ENCODE results near the gene PTP4A1. TPM values are rescaled to one million over a fixed set of nuclear protein-coding genes. Genes with fewer than 3 reads are reported as not detected.

Gene PTP4A1
- polyA plus RNA-seq, 2 of the 4 experiments (the other 2 are of a cell fraction), result 166 to 220 TPM

DNA sequence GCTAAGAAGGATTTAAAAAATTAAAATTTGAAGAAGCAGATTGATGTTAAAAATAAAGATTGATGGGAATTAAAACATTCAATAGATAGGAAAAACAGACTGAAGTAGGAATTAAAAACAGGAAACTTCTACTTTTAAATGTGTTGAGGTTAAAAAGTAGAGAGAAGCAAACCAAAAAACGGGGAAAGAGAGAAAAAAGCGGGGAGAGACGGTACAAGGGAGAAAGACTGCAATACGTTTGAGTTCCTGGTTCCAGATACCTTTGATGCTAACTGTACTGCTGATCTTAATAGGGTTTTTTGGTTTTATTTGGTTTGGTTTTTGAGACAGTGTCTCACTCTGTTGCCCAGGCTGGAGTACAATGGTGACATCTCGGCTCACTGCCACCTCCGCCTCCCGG is 27.0 kb downstream of the PTP4A1 start (continued):
- TF ChIP-seq ZFP36 (IDR thresholded peaks at IDR 0.05; ENCODE audit: borderline replicate concordance, partially characterized antibody) (no peak), TFCP2L1 (CRISPR knock-in tag; IDR thresholded peaks at IDR 0.05) (no peak), SREBF2 (IDR thresholded peaks at IDR 0.05) (no peak), RFX5 (IDR thresholded peaks at IDR 0.05) (no peak), HOXA7 (CRISPR knock-in tag; IDR thresholded peaks at IDR 0.05) (no peak)
- TF ChIP-seq, protein P1, sequence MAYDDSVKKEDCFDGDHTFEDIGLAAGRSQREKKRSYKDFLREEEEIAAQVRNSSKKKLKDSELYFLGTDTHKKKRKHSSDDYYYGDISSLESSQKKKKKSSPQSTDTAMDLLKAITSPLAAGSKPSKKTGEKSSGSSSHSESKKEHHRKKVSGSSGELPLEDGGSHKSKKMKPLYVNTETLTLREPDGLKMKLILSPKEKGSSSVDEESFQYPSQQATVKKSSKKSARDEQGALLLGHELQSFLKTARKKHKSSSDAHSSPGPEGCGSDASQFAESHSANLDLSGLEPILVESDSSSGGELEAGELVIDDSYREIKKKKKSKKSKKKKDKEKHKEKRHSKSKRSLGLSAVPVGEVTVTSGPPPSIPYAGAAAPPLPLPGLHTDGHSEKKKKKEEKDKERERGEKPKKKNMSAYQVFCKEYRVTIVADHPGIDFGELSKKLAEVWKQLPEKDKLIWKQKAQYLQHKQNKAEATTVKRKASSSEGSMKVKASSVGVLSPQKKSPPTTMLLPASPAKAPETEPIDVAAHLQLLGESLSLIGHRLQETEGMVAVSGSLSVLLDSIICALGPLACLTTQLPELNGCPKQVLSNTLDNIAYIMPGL (CRISPR knock-in tag; IDR thresholded peaks at IDR 0.05; ENCODE audit: borderline replicate concordance), result no peak
- TF ChIP-seq, protein P2, sequence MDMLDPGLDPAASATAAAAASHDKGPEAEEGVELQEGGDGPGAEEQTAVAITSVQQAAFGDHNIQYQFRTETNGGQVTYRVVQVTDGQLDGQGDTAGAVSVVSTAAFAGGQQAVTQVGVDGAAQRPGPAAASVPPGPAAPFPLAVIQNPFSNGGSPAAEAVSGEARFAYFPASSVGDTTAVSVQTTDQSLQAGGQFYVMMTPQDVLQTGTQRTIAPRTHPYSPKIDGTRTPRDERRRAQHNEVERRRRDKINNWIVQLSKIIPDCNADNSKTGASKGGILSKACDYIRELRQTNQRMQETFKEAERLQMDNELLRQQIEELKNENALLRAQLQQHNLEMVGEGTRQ (IDR thresholded peaks at IDR 0.05), result no peak

DNA sequence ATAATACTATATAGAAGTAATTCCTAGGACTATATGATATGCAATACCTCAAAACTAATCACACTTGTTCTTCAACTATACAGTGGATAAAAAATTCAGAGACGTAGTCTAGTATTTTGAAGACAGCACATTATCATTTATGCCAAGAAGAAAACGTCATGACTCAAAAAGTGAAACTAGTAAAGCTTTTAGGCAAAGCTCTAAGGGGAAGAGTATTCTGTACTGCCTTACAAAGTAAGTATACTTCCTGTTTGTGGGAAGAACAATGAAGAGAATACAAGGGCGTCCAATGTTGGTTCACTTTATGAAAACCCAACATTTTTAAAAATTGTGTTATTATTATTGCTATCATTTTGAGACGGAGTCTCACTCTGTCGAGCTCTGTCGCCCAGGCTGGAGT is 27.9 kb downstream of the PTP4A1 start:
- no peak for ATAC-seq
- WGBS (ENCODE audit: missing lambda C conversion rate), result 69% methylated on average over 6 of the region's 6 CpGs
- no peak overlapping the region for H3K4me3 ChIP-seq
- no peak for FAIRE-seq
- H3K4me2 ChIP-seq, result no peak overlapping the region
- no peak for DNase-seq (ENCODE audit: low read depth in 1 of 2, low spot score in 1 of 2)
- H3K27ac ChIP-seq, result no peak overlapping the region
- peaks cover 10% of the 10 kb centered on the region; the same call in 2 of the 3 replicates for H3K4me1 ChIP-seq
- TF ChIP-seq, protein P3, sequence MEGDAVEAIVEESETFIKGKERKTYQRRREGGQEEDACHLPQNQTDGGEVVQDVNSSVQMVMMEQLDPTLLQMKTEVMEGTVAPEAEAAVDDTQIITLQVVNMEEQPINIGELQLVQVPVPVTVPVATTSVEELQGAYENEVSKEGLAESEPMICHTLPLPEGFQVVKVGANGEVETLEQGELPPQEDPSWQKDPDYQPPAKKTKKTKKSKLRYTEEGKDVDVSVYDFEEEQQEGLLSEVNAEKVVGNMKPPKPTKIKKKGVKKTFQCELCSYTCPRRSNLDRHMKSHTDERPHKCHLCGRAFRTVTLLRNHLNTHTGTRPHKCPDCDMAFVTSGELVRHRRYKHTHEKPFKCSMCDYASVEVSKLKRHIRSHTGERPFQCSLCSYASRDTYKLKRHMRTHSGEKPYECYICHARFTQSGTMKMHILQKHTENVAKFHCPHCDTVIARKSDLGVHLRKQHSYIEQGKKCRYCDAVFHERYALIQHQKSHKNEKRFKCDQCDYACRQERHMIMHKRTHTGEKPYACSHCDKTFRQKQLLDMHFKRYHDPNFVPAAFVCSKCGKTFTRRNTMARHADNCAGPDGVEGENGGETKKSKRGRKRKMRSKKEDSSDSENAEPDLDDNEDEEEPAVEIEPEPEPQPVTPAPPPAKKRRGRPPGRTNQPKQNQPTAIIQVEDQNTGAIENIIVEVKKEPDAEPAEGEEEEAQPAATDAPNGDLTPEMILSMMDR (IDR thresholded peaks at IDR 0.05), result no peak
- no peak for TF ChIP-seq RFX5 (IDR thresholded peaks at IDR 0.05)
- TF ChIP-seq ZC3H11A (IDR thresholded peaks at IDR 0.05), result no peak
- TF ChIP-seq KDM1A (IDR thresholded peaks at IDR 0.05; ENCODE audit: low read depth), result no peak
- TF ChIP-seq EHMT2 (IDR thresholded peaks at IDR 0.05; ENCODE audit: low read depth), result no peak
- CTCF ChIA-PET, result interaction anchor here (0.8 to 1.8 kb wide), 5 partner anchors 11 to 247 kb away, joined by 3 to 5 read pairs (median 3); no protein-coding TSS in a partner anchor
- H3K9me3 ChIP-seq, result no peaks in the 10 kb centered on the region
- POLR2A ChIA-PET, result no interaction called here

DNA sequence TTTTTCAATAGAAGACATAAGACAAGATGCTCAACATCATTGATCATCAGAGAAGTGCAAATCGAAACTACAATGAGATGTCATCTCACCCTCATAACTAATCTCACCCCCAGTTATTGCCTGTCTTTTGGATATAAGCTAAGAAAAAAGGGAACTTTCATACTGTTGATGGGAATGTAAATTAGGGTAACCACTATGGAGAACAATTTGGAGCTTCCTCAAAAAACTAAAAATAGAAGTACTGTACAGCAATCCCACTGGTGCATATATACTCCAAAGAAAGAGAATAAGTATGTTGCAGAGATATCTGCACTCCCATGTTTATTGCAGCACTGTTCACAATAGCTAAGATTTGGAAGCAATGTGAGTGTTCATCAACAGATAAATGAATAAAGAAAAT is 37.0 kb downstream of the PTP4A1 start:
- ATAC-seq, result no peak
- H3K4me1 ChIP-seq, result no peaks in the 10 kb centered on the region
- H3K9me3 ChIP-seq, result no peaks in the 10 kb centered on the region
- POLR2A ChIA-PET, result no interaction called here
- CTCF ChIA-PET, result interaction anchor here (1.0 to 2.1 kb wide), 2 partner anchors 11 to 35 kb away, joined by 4 to 6 read pairs; no protein-coding TSS in a partner anchor
- FAIRE-seq, result no peak
- no peak overlapping the region for H3K27ac ChIP-seq
- TF ChIP-seq RAD21 (conservative IDR thresholded peaks at IDR 0.05 in 1 of 2, IDR thresholded peaks at IDR 0.05 in 1 of 2), result no peak
- TF ChIP-seq CBX8 (IDR thresholded peaks at IDR 0.05), result no peak
- TF ChIP-seq RARB (CRISPR knock-in tag; IDR thresholded peaks at IDR 0.05), result no peak
- no peak for TF ChIP-seq HOXB13 (CRISPR knock-in tag; IDR thresholded peaks at IDR 0.05; ENCODE audit: low read depth)
- no peak overlapping the region for H3K4me2 ChIP-seq
- 86% methylated on average over 1 of the region's 1 CpG for WGBS (ENCODE audit: missing lambda C conversion rate)
- H3K4me3 ChIP-seq, result no peak overlapping the region
- DNase-seq (ENCODE audit: low read depth in 1 of 2, low spot score in 1 of 2), result no peak

DNA sequence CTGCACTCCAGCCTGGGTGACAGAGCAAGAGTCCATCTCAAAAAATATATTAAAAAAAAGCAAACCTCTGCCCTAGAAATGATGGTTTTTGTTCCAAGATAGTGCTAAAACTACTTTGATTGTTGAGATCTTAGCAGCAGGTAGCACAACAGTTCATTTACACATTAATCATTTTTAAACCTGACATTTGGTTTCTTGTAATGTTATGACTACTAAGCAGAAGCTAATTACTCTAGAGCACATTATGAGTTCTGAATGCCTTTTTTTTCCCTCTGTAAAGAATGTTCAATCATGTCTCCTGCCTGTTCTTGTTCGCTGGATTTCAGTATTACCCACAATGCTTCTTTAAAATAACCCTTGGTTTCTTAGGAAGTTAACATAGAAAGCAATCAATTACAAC is 38.7 kb downstream of the PTP4A1 start:
- CTCF ChIA-PET, result interaction anchor here (0.9 to 1.2 kb wide), 3 partner anchors 10 to 192 kb away, joined by 4 to 5 read pairs (median 4); no protein-coding TSS in a partner anchor
- Histone ChIP-seq H3K9me3 (no peaks in the 10 kb centered on the region), H3K4me1 (no peaks in the 10 kb centered on the region), H3K4me2 (no peak overlapping the region), H3K27ac (no peak overlapping the region), H3K4me3 (no peak overlapping the region)
- POLR2A ChIA-PET, result no interaction called here
- 75% methylated on average over 1 of the region's 1 CpG for WGBS (ENCODE audit: missing lambda C conversion rate)
- TF ChIP-seq RARB (CRISPR knock-in tag; IDR thresholded peaks at IDR 0.05) (no peak), MAZ (IDR thresholded peaks at IDR 0.05; ENCODE audit: borderline replicate concordance, low read depth, low read length) (no peak), BHLHE40 (IDR thresholded peaks at IDR 0.05; ENCODE audit: low read depth, low read length) (no peak), ESRRA (IDR thresholded peaks at IDR 0.05; ENCODE audit: borderline replicate concordance, low read length) (no peak), TP53 (CRISPR knock-in tag; IDR thresholded peaks at IDR 0.05) (no peak)
- FAIRE-seq (no peak), DNase-seq (ENCODE audit: low read depth in 1 of 2, low spot score in 1 of 2) (no peak), ATAC-seq (no peak)

Data from A549 (cell line).